Mucosa of descending colon (tissue), 3 donors: Measurements from ENCODE around the gene CACNB1. TPM values are rescaled to one million over a fixed set of nuclear protein-coding genes. Genes with fewer than 3 reads are reported as not detected.

Experiments
- ATAC-seq: fragments of 200-7000 bp; cut with Tn5 transposase; one replicate; pipeline ENCODE4 v1.9.1; 2020; ENCODE audit warnings: mild to moderate bottlenecking, moderate library complexity
- DNase-seq, 3 donors: peaks; one replicate each; pipeline ENCODE4 v3.0.0-alpha.2; 2020
- H3K36me3 ChIP-seq: fragments of 200-600 bp; one replicate; pipeline ENCODE4 v1.8.0; 2021; ENCODE audit warnings: low read depth, mild to moderate bottlenecking
- H3K4me1 ChIP-seq: fragments of 200-600 bp; one replicate; pipeline ENCODE4 v1.8.0; 2021; ENCODE audit warnings: low read depth, mild to moderate bottlenecking
- H3K4me3 ChIP-seq: fragments of 200-600 bp; one replicate; pipeline ENCODE4 v1.8.0; 2021; ENCODE audit warnings: mild to moderate bottlenecking
- H3K9me3 ChIP-seq: fragments of 200-600 bp; one replicate; pipeline ENCODE4 v1.8.0; 2021; ENCODE audit warnings: mild to moderate bottlenecking
- intact Hi-C, 2 donors: fragments of 100-400 bp; cut with DNase I in 1 of 2; cut with micrococcal nuclease in 1 of 2; formaldehyde crosslinking; loops; one replicate each; pipeline versions ENCODE4 v1.11.0 to v1.11.1; 2022; cut with DNase I, micrococcal nuclease
- total RNA-seq, 3 donors: library from RNA; stranded (reverse); fragmentation: NEBNext Ultra II Directional in 2 of 3; extraction: Animal tissue kit (Norgen Biotek cat#: 25700) in 2 of 3; gene quantifications; one replicate each; pipeline versions ENCODE4 v1.2.1 to v1.2.4, GENCODE V29; 2021 to 2023
- TF ChIP-seq, protein P1 (sequence below): fragments of 200-600 bp; IDR thresholded peaks from one replicate; pipeline ENCODE4 v1.8.0; 2022; ENCODE audit warnings: antibody characterized with exemption, mild to moderate bottlenecking
- donor health status: DM: no; HTN: no; CAD: no; lungs with moderate emphysema.
- donor health status: DM: no; HTN: no; CAD: no.
- donor health status: DM: no; HTN: yes; CAD: no.

Gene CACNB1
- total RNA-seq, 3 donors from 2014 or later, result 16.8 to 24.3 (median 20.1) TPM

DNA sequence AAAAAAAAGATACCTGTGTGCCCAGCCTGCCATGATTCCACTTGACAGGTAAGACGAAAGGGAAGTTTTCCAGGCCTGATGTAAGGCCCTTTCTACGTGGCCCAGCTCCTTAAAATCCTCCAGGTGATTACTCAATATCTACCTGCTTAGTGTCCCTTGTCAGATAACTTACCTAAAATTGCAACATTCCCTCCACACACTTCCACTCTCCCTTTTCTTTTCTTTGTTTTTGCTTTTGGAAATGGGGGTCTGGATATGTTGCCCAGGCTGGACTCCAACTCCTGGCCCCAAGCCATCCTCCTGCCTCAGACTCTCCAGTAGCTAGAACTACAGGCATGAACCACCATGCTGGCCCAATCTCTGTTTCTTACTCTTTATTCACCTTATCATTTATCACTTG is 38.8 kb downstream of the CACNB1 start:
- Histone ChIP-seq H3K9me3 (no peaks in the 10 kb centered on the region), H3K36me3 (no peaks in the 10 kb centered on the region), H3K4me1 (no peaks in the 10 kb centered on the region), H3K4me3 (no peak overlapping the region)
- intact Hi-C loops, result loop anchor here in 1 of 2 donors (10.0 kb wide), 1 partner anchor 174 kb away; no protein-coding TSS in a partner anchor
- TF ChIP-seq, protein P1, sequence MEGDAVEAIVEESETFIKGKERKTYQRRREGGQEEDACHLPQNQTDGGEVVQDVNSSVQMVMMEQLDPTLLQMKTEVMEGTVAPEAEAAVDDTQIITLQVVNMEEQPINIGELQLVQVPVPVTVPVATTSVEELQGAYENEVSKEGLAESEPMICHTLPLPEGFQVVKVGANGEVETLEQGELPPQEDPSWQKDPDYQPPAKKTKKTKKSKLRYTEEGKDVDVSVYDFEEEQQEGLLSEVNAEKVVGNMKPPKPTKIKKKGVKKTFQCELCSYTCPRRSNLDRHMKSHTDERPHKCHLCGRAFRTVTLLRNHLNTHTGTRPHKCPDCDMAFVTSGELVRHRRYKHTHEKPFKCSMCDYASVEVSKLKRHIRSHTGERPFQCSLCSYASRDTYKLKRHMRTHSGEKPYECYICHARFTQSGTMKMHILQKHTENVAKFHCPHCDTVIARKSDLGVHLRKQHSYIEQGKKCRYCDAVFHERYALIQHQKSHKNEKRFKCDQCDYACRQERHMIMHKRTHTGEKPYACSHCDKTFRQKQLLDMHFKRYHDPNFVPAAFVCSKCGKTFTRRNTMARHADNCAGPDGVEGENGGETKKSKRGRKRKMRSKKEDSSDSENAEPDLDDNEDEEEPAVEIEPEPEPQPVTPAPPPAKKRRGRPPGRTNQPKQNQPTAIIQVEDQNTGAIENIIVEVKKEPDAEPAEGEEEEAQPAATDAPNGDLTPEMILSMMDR, result no peak
- ATAC-seq (no peak), DNase-seq (no peak)

DNA sequence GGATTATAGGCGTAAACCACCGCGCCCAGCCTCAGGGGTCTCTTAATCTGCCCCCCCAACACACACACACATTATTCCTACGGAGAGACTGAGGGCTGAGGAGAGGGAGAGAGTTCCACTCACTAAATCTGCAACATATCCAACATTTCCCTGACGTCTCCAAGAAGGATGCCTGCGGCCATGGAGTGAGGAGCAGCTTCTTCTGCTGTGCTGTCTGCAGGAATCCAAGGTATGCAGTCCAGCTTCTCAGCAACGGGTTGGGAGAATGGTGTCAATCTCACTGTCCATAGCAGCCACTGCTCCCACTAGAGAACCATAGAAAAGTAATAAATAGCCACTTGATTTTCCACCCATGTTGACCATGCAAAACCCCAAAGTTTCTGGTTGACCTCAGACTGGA is 41.0 kb downstream of the CACNB1 start:
- intact Hi-C loops, result loop anchor here in 1 of 2 donors (10.0 kb wide), 1 partner anchor 172 kb away; no protein-coding TSS in a partner anchor
- H3K4me1 ChIP-seq, result peaks cover 10% of the 10 kb centered on the region
- DNase-seq (no peak), ATAC-seq (no peak)
- H3K4me3 ChIP-seq, result no peak overlapping the region
- no peaks in the 10 kb centered on the region for H3K36me3 ChIP-seq
- no peaks in the 10 kb centered on the region for H3K9me3 ChIP-seq
- TF ChIP-seq, protein P1, result no peak

DNA sequence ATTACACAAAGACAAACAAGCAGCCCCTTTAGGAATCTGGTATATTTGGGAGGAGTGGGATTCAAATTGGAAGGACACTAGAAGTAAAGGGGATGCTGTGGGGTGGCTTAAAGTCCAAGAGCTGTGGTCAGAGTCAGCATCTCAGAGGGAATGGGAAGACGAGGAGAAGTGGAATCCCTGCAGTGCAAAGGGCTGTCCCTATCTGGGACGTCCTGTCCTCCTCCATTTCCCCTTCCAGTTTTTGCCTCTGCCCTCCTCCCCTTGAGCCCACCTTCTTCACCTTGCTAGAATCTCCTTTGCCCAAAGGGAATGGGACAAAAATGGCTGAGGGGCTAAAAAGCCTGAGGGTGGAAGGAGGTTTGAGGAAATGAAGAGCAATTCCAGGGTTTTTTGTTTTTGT is 41.8 kb downstream of the CACNB1 start:
- Histone ChIP-seq H3K36me3 (no peaks in the 10 kb centered on the region), H3K4me3 (no peak overlapping the region), H3K9me3 (no peaks in the 10 kb centered on the region), H3K4me1 (peaks cover 13% of the 10 kb centered on the region)
- ATAC-seq (no peak), DNase-seq (no peak)
- intact Hi-C loops, result loop anchor here in 1 of 2 donors (10.0 kb wide), 1 partner anchor 171 kb away; no protein-coding TSS in a partner anchor
- TF ChIP-seq, protein P1, result no peak

DNA sequence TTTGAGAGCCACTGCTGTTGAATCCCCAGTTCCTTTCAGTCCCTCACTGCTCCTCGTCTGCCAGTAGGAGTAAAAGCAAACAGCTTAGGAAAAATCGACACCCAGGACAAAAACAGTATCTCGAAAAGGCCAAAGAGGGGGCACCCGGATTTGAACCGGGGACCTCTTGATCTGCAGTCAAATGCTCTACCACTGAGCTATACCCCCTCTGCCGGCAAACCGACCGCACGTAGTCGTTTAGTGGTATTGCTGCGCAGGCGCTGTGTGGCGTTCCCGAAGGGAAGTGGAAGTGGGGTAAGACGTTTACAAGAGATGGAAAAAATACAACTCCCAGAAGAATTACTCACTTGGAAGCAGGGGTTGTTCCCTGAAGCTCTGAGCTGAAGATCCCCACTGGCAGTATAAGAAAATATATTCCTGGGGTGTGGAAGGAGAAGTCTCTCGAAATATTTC is 43.8 kb downstream of the CACNB1 start:
- peak; percentile 92 to 96 (median 93) for DNase-seq
- intact Hi-C loops, result loop anchor here in 1 of 2 donors (10.0 kb wide), 1 partner anchor 169 kb away; no protein-coding TSS in a partner anchor
- Histone ChIP-seq H3K9me3 (no peaks in the 10 kb centered on the region), H3K36me3 (no peaks in the 10 kb centered on the region), H3K4me3 (peak overlapping the region; percentile 54), H3K4me1 (peaks cover 13% of the 10 kb centered on the region)
- TF ChIP-seq, protein P1, result no peak
- peak; percentile 79 for ATAC-seq

DNA sequence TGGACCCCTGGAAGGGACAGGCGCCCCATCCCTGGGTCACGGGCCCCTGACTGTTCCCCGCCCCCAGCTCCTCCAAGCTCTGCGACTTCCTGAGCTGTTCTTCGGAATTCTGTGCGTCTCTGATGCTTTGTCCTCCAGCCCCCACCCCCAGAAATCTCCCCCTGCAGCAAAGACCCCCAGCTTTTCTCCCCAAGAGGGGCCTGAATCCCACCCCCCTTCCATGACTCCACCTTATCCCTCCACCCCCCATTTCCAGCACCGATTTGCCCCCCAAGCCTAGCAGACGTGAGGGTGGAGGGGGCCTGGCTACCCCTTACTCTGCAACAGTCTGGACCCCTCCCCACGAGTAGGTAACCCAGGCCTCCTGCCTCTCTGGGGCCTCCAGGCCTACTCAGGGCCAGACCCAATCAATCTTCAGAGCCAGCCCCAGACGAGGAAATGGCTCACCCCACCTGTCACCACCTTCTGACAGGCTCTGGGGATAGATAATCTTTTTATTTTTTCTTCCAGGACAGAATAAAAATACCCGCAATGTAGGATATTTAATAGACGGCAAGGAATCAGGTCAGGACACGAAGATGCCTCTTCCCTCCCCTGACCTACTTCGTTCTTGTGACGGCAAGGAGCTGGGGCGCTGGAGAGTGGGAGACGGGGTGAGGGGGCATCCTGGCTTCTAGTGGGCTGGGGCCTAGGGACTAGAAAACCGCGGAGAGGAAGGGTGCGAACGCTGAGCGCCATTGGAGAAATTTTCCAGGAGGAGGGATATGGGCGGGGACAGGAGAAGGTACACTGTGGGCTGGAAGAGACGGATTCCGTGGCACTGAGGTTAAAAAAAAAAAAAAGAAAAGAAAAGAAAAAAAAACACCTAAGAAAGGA is 45.3 kb downstream of the CACNB1 start:
- H3K36me3 ChIP-seq, result no peaks in the 10 kb centered on the region
- TF ChIP-seq, protein P1, result no peak
- H3K4me3 ChIP-seq, result no peak overlapping the region
- H3K9me3 ChIP-seq, result no peaks in the 10 kb centered on the region
- peaks cover 13% of the 10 kb centered on the region for H3K4me1 ChIP-seq
- intact Hi-C loops, result loop anchor here in 1 of 2 donors (10.0 kb wide), 1 partner anchor 167 kb away; no protein-coding TSS in a partner anchor
- peak in 1 of 3 donors; percentile 44 for DNase-seq
- no peak for ATAC-seq
